HG02943 (cell line): ENCODE results near the gene NUDT4.

Experiments
- ATAC-seq: cut with Tn5 transposase; IDR thresholded peaks from one replicate; pipeline ENCODE4 v1.9.1; 2021; ENCODE audit warnings: mild to moderate bottlenecking, low read depth, moderate library complexity; ENCODE audit not compliant: unreplicated experiment

The NUDT4 gene

DNA sequence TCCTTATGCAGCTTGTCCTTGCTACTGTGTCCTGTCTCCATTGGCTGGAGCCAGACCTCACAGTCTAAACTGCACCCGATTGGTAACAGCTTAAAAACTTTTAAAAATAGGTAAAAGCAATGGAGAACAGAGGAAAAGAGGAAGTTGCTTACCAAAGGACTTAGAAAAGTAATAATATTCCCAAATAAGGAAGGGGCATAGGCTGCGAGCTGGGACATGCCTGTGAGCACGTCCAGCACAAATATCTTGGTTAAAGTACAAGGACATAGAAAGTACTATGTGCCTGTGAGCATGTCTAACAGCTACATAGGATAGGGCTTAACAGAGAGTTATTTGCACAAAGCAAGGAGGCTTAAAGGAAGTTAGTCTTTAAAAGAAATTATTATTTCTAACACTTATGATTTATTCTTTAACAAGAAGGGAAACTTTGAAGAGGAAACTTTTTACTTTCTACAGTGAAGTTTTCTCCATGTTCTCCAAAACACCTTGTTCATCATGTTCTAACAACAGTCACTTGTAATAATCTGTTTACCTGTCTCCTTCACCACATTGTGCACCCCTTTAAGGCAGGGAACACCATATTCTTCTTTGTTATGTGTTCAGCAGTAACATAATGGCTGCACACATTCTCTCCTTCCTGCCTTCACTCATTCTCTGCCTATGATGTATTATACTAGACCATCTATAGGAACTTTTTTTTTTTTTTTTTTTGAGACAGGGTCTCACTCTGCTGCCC lies 73.9 kb downstream of the NUDT4 start:
- no peak for ATAC-seq

DNA sequence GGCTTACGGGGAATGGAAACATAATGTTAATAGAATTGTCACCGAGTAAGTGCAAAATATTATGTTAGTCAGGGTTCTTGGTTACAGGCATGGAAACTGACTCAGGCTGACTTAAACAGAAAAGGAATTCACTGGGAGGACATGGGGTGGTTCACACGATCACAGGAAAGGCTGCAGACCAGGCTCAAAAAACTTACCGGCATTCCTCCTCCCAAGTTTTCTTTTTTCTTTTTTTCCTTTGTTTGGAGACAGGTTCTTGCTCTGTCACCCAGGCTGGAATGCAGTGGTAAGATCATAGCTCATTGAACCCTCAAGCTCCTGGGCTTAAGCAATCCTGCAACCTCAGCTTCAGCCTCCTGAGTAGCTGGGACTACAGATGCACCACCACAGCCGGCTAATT lies 75.9 kb downstream of the NUDT4 start:
- ATAC-seq = no peak

DNA sequence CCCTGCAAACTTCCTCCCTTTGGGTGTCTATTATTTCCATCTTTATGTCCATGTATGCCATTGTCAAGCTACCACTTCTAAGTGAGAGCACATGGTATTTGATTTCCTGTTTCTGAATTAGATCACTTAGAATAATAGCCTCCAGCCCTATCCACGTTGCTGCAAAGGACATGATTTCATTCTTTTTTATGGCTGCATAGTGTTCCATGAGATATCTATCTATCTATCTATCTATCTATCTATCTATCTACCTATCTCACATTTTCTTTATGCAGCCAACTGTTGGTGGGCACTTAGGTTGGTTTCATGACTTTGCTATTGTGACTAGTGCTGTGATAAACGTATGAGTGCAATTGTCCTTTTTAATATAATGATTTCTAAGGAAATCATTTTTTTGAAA lies 78.4 kb downstream of the NUDT4 start:
- no peak for ATAC-seq
